Left lung (tissue), 10 donors: ENCODE data around the gene GCSH. TPM values are rescaled to one million over a fixed set of nuclear protein-coding genes. Genes with fewer than 3 reads are reported as not detected.

Experiments
- ATAC-seq: fragments of 200-7000 bp; cut with Tn5 transposase; one replicate; pipeline ENCODE4 v1.9.1; 2020; ENCODE audit warnings: moderate library complexity
- DNase-seq, 4 donors: peaks; one replicate each; pipeline ENCODE4 v3.0.0-alpha.2; 2013 to 2020
- H3K27ac ChIP-seq, 2 donors: fragments of 200-600 bp; sonication (generic) in 1 of 2; one replicate each; pipeline versions ENCODE4 v1.5.0 to v1.8.0; 2020 to 2021
- H3K27me3 ChIP-seq, 2 donors: fragments of 200-600 bp; sonication (generic) in 1 of 2; one replicate each; pipeline versions ENCODE4 v1.5.0 to v1.8.0; 2020 to 2021
- H3K36me3 ChIP-seq, 2 donors: fragments of 200-600 bp; sonication (generic) in 1 of 2; one replicate each; pipeline versions ENCODE4 v1.5.0 to v1.8.0; 2020 to 2021
- H3K4me1 ChIP-seq, 2 donors: fragments of 200-600 bp; one replicate each; pipeline ENCODE4 v1.8.0; 2021
- H3K4me3 ChIP-seq, 2 donors: fragments of 200-600 bp; sonication (generic) in 1 of 2; one replicate each; pipeline versions ENCODE4 v1.5.0 to v1.8.0; 2020 to 2021; ENCODE audit warnings: mild to moderate bottlenecking in 1 of 2
- H3K9me3 ChIP-seq, 2 donors: fragments of 200-600 bp; sonication (generic) in 1 of 2; one replicate each; pipeline versions ENCODE4 v1.5.0 to v1.8.0; 2020 to 2021
- intact Hi-C, 2 donors: fragments of 100-400 bp; cut with DNase I; formaldehyde crosslinking; loops; one replicate each; pipeline versions ENCODE4 v1.11.2 to v1.14.2; 2022
- polyA plus RNA-seq, 6 donors: library from polyadenylated mRNA; unstranded; fragments of 120-200 nt; gene quantifications; one replicate each; pipeline ENCODE4 v1.2.1, GENCODE V29; 2013; ENCODE audit not compliant: insufficient read length in 6 of 6
- total RNA-seq, 2 donors: library from RNA; stranded (reverse); fragmentation: NEBNext Ultra II Directional; extraction: Animal tissue kit (Norgen Biotek cat#: 25700); gene quantifications; one replicate each; pipeline ENCODE4 v1.2.1, GENCODE V29; 2021
- TF ChIP-seq, protein P1 (sequence below), 2 donors: fragments of 200-600 bp; sonication (generic) in 1 of 2; IDR thresholded peaks; one replicate each; pipeline versions ENCODE4 v1.5.0 to v1.8.0; 2021; ENCODE audit warnings: antibody characterized with exemption in 2 of 2
- donor health status: DM: no; HTN: yes; CAD: no.
- donor health status: DM: no; HTN: no; CAD: no.

GCSH gene
- total and polyA plus RNA-seq, 8 donors = 22.2 to 68.9 (median 65.4) TPM

DNA sequence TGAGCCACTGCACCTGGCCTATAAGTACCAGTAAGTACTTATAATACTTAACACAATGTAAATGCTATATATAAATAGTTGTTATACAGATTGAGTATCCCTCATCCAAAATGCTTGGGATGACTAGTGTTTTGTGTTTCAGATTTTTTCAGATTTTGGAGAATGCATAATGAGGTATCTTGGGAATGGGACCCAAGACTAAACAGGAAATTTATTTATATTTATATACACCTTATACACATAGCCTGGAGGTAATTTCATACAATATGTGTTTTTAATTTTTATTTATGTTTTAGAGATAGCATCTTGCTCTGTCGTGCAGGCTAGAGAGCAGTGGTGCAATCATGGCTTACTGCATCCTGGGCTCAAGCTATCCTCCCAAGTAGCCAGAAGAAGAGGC, 9.8 kb upstream of the GCSH start:
- Histone ChIP-seq H3K27ac (no peak overlapping the region), H3K36me3 (no peaks in the 10 kb centered on the region), H3K9me3 (no peaks in the 10 kb centered on the region), H3K27me3 (no peaks in the 10 kb centered on the region), H3K4me3 (no peak overlapping the region), H3K4me1 (no peaks in the 10 kb centered on the region)
- intact Hi-C loops = no loop called here
- ATAC-seq (no peak), DNase-seq (no peak)
- TF ChIP-seq, protein P1, sequence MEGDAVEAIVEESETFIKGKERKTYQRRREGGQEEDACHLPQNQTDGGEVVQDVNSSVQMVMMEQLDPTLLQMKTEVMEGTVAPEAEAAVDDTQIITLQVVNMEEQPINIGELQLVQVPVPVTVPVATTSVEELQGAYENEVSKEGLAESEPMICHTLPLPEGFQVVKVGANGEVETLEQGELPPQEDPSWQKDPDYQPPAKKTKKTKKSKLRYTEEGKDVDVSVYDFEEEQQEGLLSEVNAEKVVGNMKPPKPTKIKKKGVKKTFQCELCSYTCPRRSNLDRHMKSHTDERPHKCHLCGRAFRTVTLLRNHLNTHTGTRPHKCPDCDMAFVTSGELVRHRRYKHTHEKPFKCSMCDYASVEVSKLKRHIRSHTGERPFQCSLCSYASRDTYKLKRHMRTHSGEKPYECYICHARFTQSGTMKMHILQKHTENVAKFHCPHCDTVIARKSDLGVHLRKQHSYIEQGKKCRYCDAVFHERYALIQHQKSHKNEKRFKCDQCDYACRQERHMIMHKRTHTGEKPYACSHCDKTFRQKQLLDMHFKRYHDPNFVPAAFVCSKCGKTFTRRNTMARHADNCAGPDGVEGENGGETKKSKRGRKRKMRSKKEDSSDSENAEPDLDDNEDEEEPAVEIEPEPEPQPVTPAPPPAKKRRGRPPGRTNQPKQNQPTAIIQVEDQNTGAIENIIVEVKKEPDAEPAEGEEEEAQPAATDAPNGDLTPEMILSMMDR (IDR thresholded peaks at IDR 0.05) = no peak

DNA sequence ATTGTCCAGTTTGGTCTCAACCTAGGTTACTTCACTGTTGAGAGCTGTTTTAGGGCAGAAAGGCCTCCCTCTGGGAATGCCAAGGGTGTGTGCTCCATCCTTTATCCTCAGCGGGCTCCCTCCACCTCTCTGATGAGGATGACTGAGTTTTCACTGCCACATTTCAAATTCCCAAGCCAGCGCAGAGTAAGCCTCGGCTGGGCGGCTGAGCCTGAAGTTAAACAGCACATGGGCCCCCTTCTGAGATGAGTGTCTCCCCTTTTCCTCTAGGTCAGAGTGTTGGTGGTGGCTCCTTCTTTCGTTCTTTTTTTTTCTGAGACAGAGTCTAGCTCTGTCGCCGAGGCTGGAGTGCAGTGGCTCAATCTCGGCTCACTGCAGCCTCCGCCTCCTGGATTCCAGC, 5.5 kb upstream of the GCSH start:
- intact Hi-C loops = no loop called here
- no peaks in the 10 kb centered on the region for H3K9me3 ChIP-seq
- no peak for ATAC-seq

DNA sequence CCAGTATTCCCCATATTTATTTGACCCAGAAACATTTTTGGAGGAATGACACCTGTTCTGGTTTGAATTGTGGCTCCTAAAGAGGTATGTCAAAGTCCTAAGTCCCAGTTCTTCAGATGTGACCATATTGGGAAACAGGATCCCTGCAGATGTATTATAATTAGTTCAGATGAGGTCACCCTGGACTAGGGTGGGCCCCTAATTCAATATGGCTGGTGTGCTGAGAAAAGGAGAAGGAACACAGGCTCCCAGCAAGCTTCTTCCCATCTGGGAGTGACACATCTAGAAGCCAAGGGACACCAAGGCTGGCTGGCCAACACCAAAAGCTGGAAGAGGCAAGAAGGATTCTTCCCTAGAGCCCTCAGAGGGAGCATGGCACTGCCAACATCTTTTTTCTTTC, 3.8 kb upstream of the GCSH start:
- DNase-seq (no peak), ATAC-seq (no peak)
- Histone ChIP-seq H3K27ac (no peak overlapping the region), H3K27me3 (no peaks in the 10 kb centered on the region), H3K4me3 (no peak overlapping the region), H3K4me1 (peaks cover 0 to 1% of the 10 kb centered on the region in 2 donors), H3K36me3 (no peaks in the 10 kb centered on the region), H3K9me3 (no peaks in the 10 kb centered on the region)
- TF ChIP-seq, protein P1 (IDR thresholded peaks at IDR 0.05) = no peak
- intact Hi-C loops = no loop called here

More for the DNA sequence above, 5.5 kb upstream of the GCSH start:
- Histone ChIP-seq H3K4me1 (no peaks in the 10 kb centered on the region), H3K27me3 (no peaks in the 10 kb centered on the region), H3K4me3 (no peak overlapping the region), H3K36me3 (no peaks in the 10 kb centered on the region), H3K27ac (no peak overlapping the region)
- no peak for DNase-seq
- TF ChIP-seq, protein P1 (IDR thresholded peaks at IDR 0.05) = no peak

DNA sequence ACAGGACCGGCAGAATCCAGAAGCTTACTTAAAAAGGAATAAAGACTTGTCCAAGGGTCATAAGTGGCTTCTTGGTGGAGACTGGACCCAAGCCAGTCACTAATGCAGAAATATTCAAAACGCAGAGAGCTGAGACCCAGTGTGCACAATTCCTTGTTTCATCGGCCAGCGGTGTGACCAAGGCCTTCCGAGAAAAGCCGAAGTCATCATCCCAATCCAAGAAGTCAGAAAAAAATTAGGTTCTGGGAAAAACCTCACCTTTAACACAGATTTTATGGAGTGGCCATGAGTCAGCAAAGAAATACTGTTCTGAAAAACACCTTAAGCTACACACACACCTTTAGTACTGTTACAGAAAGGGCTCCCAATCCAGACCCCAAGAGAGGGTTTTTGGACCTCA, 1.0 kb upstream of the GCSH start:
- DNase-seq (no peak), ATAC-seq (no peak)
- H3K4me3 ChIP-seq = no peak overlapping the region
- no peak overlapping the region for H3K27ac ChIP-seq
- intact Hi-C loops = no loop called here
- no peaks in the 10 kb centered on the region for H3K9me3 ChIP-seq
- TF ChIP-seq, protein P1 (IDR thresholded peaks at IDR 0.05) = no peak
- H3K36me3 ChIP-seq = no peaks in the 10 kb centered on the region
- H3K4me1 ChIP-seq = peaks cover 0 to 3% of the 10 kb centered on the region in 2 donors
- no peaks in the 10 kb centered on the region for H3K27me3 ChIP-seq

DNA sequence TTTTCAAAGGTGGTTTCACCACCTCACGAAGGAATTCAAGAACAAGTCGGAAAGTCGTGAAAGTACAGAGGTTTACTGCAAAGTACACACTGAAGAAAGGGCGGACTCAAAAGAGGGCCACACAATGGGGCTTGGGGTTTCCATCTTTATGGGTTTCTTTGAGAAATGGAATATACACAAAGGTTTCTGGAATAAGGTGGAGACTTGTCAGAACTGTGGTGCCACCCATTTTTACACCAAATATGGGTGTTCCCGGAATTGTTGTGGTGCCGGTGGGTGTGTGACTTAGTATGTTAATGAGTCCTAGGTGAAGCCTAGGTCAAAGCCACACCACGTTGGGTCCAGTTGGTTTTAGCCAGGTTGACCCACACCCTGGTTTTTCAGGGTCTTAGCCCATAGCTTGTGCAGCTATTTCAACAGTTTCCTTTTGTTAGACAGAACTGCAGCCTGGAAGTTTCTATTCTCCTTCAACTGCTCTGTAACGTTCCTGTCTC, 567 bp upstream of the GCSH start:
- Histone ChIP-seq H3K4me1 (peaks cover 0 to 3% of the 10 kb centered on the region in 2 donors), H3K27me3 (no peaks in the 10 kb centered on the region), H3K27ac (peak overlapping the region in 1 of 2 donors; percentile 58), H3K9me3 (no peaks in the 10 kb centered on the region), H3K4me3 (peak overlapping the region; percentile 88 to 93), H3K36me3 (no peaks in the 10 kb centered on the region)
- ATAC-seq (no peak), DNase-seq (no peak)
- TF ChIP-seq, protein P1 (IDR thresholded peaks at IDR 0.05) = no peak
- intact Hi-C loops = no loop called here
